Progenitor cell of endocrine pancreas (in vitro differentiated cells): Measurements from ENCODE around the gene GBP6. TPM values are rescaled to one million over a fixed set of nuclear protein-coding genes. Genes with fewer than 3 reads are reported as not detected.
"Not testable (repeated sequence)": the region's sequence is repeated elsewhere in the genome, so short reads cannot be mapped to it uniquely, and the experiment has no call there.

Experiments
- DNase-seq: peaks from one replicate; pipeline ENCODE4 v3.0.0; 2021; ENCODE audit warnings: low spot score; ENCODE audit not compliant: unreplicated experiment
- H3K27ac Mint-ChIP-seq: 2 replicates; pipeline ENCODE4 v1.8.0; 2021; ENCODE audit warnings: mild to moderate bottlenecking, moderate library complexity, mixed read lengths
- H3K27me3 Mint-ChIP-seq: 2 replicates; pipeline ENCODE4 v1.8.0; 2021; ENCODE audit warnings: mixed read lengths
- H3K36me3 Mint-ChIP-seq: 2 replicates; pipeline ENCODE4 v1.8.0; 2022; ENCODE audit warnings: mixed read lengths; ENCODE audit not compliant: insufficient read depth
- H3K4me1 Mint-ChIP-seq: 2 replicates; pipeline ENCODE4 v1.8.0; 2021; ENCODE audit warnings: low read depth, mixed read lengths
- H3K4me3 Mint-ChIP-seq: 2 replicates; pipeline ENCODE4 v1.8.0; 2021; ENCODE audit warnings: low read depth, mild to moderate bottlenecking, moderate library complexity, mixed read lengths
- H3K9me3 Mint-ChIP-seq: 2 replicates; pipeline ENCODE4 v1.8.0; 2021; ENCODE audit warnings: low read depth, mixed read lengths
- CTCF ChIP-seq: fragments of 200-600 bp; sonication (generic); IDR thresholded peaks from one replicate; pipeline ENCODE4 v1.5.0; 2021; ENCODE audit warnings: antibody characterized with exemption, mild to moderate bottlenecking; ENCODE audit not compliant: unreplicated experiment
- total RNA-seq: library from RNA; stranded (reverse); gene quantifications from 2 replicates; pipeline ENCODE4 v1.2.1, GENCODE V29; 2021

GBP6 gene
- total RNA-seq, 1 donor from 2014 or later, result not detected

- Mint-ChIP-seq H3K4me3 (no peak overlapping the region), H3K36me3 (no peaks in the 10 kb centered on the region), H3K9me3 (no peaks in the 10 kb centered on the region), H3K27me3 (peaks cover 25% of the 10 kb centered on the region), H3K4me1 (no peaks in the 10 kb centered on the region), H3K27ac (no peak overlapping the region)
- no peak for TF ChIP-seq CTCF
- DNase-seq, result no peak
Observed at GRCh38 chr1:89369331-89369730, 5.5 kb downstream of the GBP6 start.

- DNase-seq, H3K36me3 Mint-ChIP-seq, H3K27ac Mint-ChIP-seq, H3K9me3 Mint-ChIP-seq, H3K4me1 Mint-ChIP-seq, H3K4me3 Mint-ChIP-seq, H3K27me3 Mint-ChIP-seq: not testable (repeated sequence)
Observed at GRCh38 chr1:89373810-89374209, 10.0 kb downstream of the GBP6 start.

GRCh38 chr1:89378001-89378400 is 14.1 kb downstream of the GBP6 start:
- H3K27me3 Mint-ChIP-seq, result no peaks in the 10 kb centered on the region
- no peak overlapping the region for H3K4me3 Mint-ChIP-seq
- no peaks in the 10 kb centered on the region for H3K4me1 Mint-ChIP-seq
- DNase-seq, result no peak
- no peaks in the 10 kb centered on the region for H3K36me3 Mint-ChIP-seq
- no peak overlapping the region for H3K27ac Mint-ChIP-seq
- no peak for TF ChIP-seq CTCF
- H3K9me3 Mint-ChIP-seq, result no peaks in the 10 kb centered on the region

GRCh38 chr1:89381618-89382017 is 17.8 kb downstream of the GBP6 start:
- no peak for TF ChIP-seq CTCF
- Mint-ChIP-seq H3K9me3 (no peaks in the 10 kb centered on the region), H3K27ac (no peak overlapping the region), H3K36me3 (no peaks in the 10 kb centered on the region), H3K27me3 (peaks cover 3% of the 10 kb centered on the region), H3K4me3 (no peak overlapping the region), H3K4me1 (no peaks in the 10 kb centered on the region)
- DNase-seq, result no peak

GRCh38 chr1:89382479-89382878 is 18.6 kb downstream of the GBP6 start:
- H3K9me3 Mint-ChIP-seq, result no peaks in the 10 kb centered on the region
- H3K36me3 Mint-ChIP-seq, result no peaks in the 10 kb centered on the region
- no peaks in the 10 kb centered on the region for H3K4me1 Mint-ChIP-seq
- peaks cover 3% of the 10 kb centered on the region for H3K27me3 Mint-ChIP-seq
- no peak overlapping the region for H3K27ac Mint-ChIP-seq
- H3K4me3 Mint-ChIP-seq, result no peak overlapping the region
- TF ChIP-seq CTCF, result no peak
- DNase-seq, result no peak

GRCh38 chr1:89383185-89383584 is 19.3 kb downstream of the GBP6 start:
- Mint-ChIP-seq H3K4me1 (no peaks in the 10 kb centered on the region), H3K27ac (no peak overlapping the region), H3K27me3 (peaks cover 3% of the 10 kb centered on the region), H3K4me3 (no peak overlapping the region), H3K9me3 (no peaks in the 10 kb centered on the region), H3K36me3 (no peaks in the 10 kb centered on the region)
- DNase-seq, result no peak
- no peak for TF ChIP-seq CTCF
